ES-I3 (cell line): ENCODE results near the gene UPF3B.

Experiments
- H3K36me3 ChIP-seq: 2 replicates; pipeline ENCODE4 v1.6.1; 2013; ENCODE audit warnings: mild to moderate bottlenecking, low read length, control low read depth, moderate library complexity; ENCODE audit not compliant: insufficient read depth
- H3K4me1 ChIP-seq: 2 replicates; pipeline ENCODE4 v1.6.1; 2013; ENCODE audit warnings: mild to moderate bottlenecking, control low read depth, low read length; ENCODE audit not compliant: insufficient read depth
- H3K9ac ChIP-seq: 2 replicates; pipeline ENCODE4 v1.6.1; 2013; ENCODE audit warnings: low read depth, mild to moderate bottlenecking, low read length, moderate library complexity
- H3K9me3 ChIP-seq: 2 replicates; pipeline ENCODE4 v1.6.1; 2013; ENCODE audit warnings: mild to moderate bottlenecking, low read length, moderate library complexity; ENCODE audit not compliant: control insufficient read depth, insufficient read depth

Gene UPF3B

GRCh38 chrX:119791437-119792231 is 61.1 kb downstream of the UPF3B start, which contains the start of gene RPL39:
Gene RPL39, minus strand, starts transcription at chrX:119791630. Its CDS starts 54 bp downstream, at chrX:119791576.
- H3K36me3 ChIP-seq: peaks cover 27% of the 10 kb centered on the region
- peak within 1 kb of the TSS; percentile 86 for H3K9ac ChIP-seq
- no peaks in the 10 kb centered on the region for H3K9me3 ChIP-seq
- H3K4me1 ChIP-seq: no peaks in the 10 kb centered on the region

DNA sequence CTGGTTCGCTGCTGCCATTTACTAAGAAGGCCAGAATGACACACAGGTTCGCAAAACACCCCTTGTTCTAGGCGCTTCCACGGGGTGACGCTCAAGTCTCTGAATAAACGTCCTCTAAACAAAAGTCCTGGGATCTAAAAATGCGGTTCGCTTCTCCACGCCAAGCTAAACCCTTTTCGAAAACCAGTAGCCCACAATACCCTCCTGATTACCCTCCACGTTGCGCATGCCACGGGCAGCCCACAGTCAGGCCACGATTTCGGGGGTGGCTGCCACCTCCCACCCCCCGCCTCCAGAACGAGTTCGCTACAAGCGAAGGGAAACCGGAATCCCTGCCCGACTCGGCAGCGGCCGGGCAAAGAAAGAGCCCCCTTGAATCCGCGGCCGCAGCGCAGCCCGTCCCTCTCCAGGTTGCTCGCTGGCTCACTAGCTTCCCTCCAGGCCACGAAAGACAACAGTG is 61.8 kb downstream of the UPF3B start:
- H3K9ac ChIP-seq: peak overlapping the region; percentile 86
- peaks cover 27% of the 10 kb centered on the region for H3K36me3 ChIP-seq
- H3K9me3 ChIP-seq: no peaks in the 10 kb centered on the region
- H3K4me1 ChIP-seq: no peaks in the 10 kb centered on the region

DNA sequence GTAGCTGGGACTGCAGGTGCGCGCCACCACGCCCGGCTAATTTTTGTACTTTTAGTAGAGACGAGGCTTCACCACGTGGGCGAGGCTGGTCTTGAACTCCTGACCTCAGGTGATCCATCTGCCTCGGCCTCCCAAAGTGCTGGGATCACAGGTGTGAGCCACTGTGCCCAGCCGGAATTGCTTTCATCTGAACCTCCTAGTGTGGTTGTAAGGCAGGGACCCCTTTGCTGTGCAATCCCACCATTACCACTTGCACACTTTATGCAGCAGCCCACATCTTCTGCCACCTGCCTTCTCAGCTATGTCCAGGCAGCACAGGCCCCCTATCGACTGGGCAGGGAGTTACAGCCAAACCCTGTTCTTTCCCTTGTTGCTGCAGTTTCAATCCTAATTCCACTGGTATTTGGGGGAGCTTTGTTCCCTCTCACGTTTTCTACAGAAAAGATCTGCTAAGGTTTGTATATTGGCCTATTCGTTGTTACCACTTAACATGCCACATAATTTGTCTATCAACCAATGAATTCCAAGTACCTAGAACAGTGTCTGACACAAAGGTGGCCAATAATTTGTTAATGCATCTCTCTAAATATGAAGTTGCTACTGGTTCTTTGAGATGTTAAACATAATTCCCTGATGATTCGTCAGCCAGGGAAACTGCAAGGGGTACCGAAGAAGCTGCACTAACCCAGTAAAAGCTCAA is 67.9 kb downstream of the UPF3B start:
- Histone ChIP-seq H3K9ac (no peak overlapping the region), H3K36me3 (peaks cover 28% of the 10 kb centered on the region)

More for the DNA sequence above, 67.9 kb downstream of the UPF3B start:
- no peaks in the 10 kb centered on the region for H3K4me1 ChIP-seq
- H3K9me3 ChIP-seq: no peaks in the 10 kb centered on the region
